Subcutaneous adipose tissue (tissue), 4 donors: Measurements from ENCODE around the gene ST3GAL2. TPM values are rescaled to one million over a fixed set of nuclear protein-coding genes. Genes with fewer than 3 reads are reported as not detected.

ENCODE experiments used
- small RNA-seq: library from RNA; depleted of rRNA; stranded (forward); fragments of <200 nt; gene quantifications from one replicate; pipeline ENCODE3, GENCODE V24; 2016
- total RNA-seq, 4 donors: library from RNA; depleted of rRNA; stranded (reverse); fragments of >200 nt; gene quantifications; one replicate each; pipeline ENCODE4 v1.1.0, GENCODE V29; 2016
- TF ChIP-seq, protein P1 (sequence below): fragments of 450-650 bp; IDR thresholded peaks from one replicate; pipeline ENCODE4 v1.5.1; 2016; ENCODE audit warnings: low read depth, mild to moderate bottlenecking, control low read depth, antibody characterized with exemption, moderate library complexity

Gene ST3GAL2
- total RNA-seq, 4 donors from 2014 or later: 9.9 to 14.1 (median 13.1) TPM

DNA sequence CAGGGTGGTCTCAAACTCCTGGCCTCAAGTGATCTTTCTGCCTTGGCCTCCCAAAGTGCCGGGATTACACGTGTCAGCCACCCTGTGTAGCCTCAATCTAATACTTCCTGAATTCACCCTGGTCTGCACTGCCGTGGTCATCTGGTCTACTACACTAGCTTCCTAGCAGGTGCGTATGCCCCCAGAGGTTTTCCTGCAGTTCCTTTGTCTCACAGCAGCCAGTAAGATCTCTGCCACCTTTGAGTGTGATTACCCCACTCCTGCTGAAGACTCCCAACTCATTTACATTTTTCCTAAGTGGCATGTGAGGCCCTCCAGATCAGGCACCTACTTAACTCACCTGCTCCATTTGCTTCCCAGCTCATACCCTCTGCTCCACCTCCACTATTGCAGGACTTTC lies 97.3 kb downstream of the ST3GAL2 start:
- TF ChIP-seq, protein P1, sequence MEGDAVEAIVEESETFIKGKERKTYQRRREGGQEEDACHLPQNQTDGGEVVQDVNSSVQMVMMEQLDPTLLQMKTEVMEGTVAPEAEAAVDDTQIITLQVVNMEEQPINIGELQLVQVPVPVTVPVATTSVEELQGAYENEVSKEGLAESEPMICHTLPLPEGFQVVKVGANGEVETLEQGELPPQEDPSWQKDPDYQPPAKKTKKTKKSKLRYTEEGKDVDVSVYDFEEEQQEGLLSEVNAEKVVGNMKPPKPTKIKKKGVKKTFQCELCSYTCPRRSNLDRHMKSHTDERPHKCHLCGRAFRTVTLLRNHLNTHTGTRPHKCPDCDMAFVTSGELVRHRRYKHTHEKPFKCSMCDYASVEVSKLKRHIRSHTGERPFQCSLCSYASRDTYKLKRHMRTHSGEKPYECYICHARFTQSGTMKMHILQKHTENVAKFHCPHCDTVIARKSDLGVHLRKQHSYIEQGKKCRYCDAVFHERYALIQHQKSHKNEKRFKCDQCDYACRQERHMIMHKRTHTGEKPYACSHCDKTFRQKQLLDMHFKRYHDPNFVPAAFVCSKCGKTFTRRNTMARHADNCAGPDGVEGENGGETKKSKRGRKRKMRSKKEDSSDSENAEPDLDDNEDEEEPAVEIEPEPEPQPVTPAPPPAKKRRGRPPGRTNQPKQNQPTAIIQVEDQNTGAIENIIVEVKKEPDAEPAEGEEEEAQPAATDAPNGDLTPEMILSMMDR: no peak

DNA sequence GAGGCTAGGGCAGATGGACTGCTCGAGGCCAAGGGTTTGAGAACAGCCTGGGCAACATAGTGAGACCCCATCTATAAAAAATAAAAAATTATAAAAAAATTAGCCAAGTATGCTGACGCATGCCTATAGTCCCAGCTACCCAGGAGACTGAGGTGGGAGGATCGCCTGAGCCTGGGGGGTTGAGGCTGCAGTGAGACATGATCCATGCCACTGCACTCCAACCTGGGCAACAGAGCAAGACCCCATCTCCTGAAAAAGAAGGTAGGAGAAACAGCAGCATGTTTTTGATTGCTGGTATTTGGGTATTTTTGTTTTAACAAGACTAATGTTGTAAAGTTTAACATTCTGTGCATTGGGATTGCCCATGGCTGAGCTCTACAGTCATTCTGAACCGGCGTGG lies 101.1 kb downstream of the ST3GAL2 start:
- TF ChIP-seq, protein P1: no peak

DNA sequence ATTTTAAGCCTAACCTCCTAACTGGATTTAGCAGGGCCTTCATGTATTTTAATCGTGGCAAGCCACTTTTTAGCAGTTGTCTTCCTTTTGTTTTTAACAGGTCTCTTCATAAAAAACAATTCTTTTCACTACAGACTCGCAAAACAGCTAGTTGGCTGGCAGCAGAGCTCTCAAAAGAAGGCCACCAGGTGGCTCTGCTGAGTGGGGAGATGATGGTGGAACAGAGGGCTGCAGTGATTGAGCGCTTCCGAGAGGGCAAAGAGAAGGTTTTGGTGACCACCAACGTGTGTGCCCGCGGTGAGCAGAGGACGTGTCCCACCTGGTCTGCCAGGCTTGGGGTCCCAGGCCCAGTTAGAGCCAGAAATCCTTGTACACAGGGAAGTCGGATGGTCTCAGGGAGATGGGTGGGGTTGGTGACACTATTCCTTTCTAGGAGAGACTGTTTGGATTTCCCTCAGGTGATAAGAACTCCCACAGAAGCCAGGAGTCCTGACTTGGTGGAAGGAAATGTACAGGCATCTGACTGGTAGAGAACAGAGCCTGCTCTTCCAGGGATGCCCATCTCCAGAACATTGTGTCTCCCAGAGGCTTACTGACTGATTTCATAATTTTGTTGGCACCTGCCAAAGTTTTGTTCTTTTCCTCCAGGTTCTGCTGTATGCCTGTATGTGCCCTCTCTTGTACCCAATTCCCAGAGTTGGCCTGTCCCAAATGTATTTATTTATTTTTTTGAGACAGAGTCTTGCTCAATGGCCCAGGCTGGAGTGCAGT lies 107.1 kb downstream of the ST3GAL2 start:
- TF ChIP-seq, protein P1: no peak

DNA sequence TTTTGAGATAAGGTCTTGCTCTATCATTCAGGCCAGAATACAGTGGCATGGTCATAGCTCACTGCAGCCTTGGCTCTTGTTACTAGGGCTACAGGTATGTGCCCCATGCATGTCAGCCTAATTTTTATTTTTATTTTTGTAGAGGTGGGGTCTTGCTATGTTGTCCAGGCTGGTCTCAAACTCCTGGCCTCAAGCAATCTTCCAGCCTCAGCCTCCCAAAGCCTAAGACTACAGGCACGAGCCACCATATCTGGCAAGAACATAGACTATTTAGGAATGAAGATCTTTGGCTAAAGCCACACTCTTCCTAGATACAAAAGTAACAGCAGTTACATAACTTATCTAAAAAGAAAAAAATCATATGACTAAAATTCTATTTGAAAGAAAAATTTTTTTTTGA lies 107.8 kb downstream of the ST3GAL2 start:
- TF ChIP-seq, protein P1: no peak

Small RNA genes lying within 50 kb of the gene (small RNA-seq; reads per million reads assigned to genes)
- gene RNU6-23P (0.85 reads per million), gene RPS27P26 (not detected)

Other genes with a start within 250 kb of the ST3GAL2 start
- gene EXOSC6, start 187.2 kb downstream of the ST3GAL2 start, total RNA-seq: 10 to 100 TPM; 12.7 to 18.9 (median 16.8) TPM
- gene AARS1, start 149.6 kb downstream of the ST3GAL2 start, total RNA-seq: 100 to 1,000 TPM in 1 of 4 donors, 10 to 100 TPM in 3; 47.9 to 114 (median 64.0) TPM
- 10 to 100 TPM; 31.9 to 55.6 (median 38.3) TPM for gene DDX19B, start 139.9 kb downstream of the ST3GAL2 start, total RNA-seq
- 10 to 100 TPM; 24.6 to 45.2 (median 40.3) TPM for gene DDX19A, start 92.2 kb downstream of the ST3GAL2 start, total RNA-seq
- gene FCSK, start 15.5 kb upstream of the ST3GAL2 start, total RNA-seq: 10 to 100 TPM in 3 of 4 donors, 1 to 10 TPM in 1; 2.0 to 25.1 (median 12.0) TPM
- 10 to 100 TPM; 29.8 to 49.9 (median 39.9) TPM for gene COG4, start 84.5 kb upstream of the ST3GAL2 start, total RNA-seq
- gene SF3B3, start 84.7 kb upstream of the ST3GAL2 start, total RNA-seq: 100 to 1,000 TPM in 2 of 4 donors, 10 to 100 TPM in 2; 75.6 to 143 (median 105) TPM
- gene IL34, start 207.5 kb upstream of the ST3GAL2 start, total RNA-seq: 1 to 10 TPM in 1 of 4 donors, not detected in 3; 1.5 TPM
- gene MTSS2, start 247.0 kb upstream of the ST3GAL2 start, total RNA-seq: 10 to 100 TPM in 2 of 4 donors, 1 to 10 TPM in 2; 3.4 to 31.1 (median 8.5) TPM